ENCODE measurements around the gene CRB1.
"Not testable (repeated sequence)": the region's sequence is repeated elsewhere in the genome, so short reads cannot be mapped to it uniquely, and the experiment has no call there.

The CRB1 gene

GRCh38 chr1:197486946-197487345 lies 218.9 kb downstream of the CRB1 start:
- peaks cover 68% of the 10 kb centered on the region for H3K27me3 Mint-ChIP-seq

GRCh38 chr1:197491505-197491904 lies 223.5 kb downstream of the CRB1 start:
- H3K27me3 Mint-ChIP-seq, result peaks cover 69% of the 10 kb centered on the region
- H3K9me3 Mint-ChIP-seq; H3K4me1 Mint-ChIP-seq; DNase-seq (ENCODE audit: low spot score in 2 of 2); H3K27ac Mint-ChIP-seq (ENCODE audit: low read depth); H3K36me3 Mint-ChIP-seq (ENCODE audit: insufficient read depth); ATAC-seq (replicated peaks; ENCODE audit: extremely low read depth, poor library complexity, severe bottlenecking); H3K4me3 Mint-ChIP-seq: not testable (repeated sequence)

More at GRCh38 chr1:197486946-197487345, 218.9 kb downstream of the CRB1 start:
- DNase-seq (ENCODE audit: low spot score in 2 of 2) (no peak), ATAC-seq (replicated peaks; ENCODE audit: extremely low read depth, poor library complexity, severe bottlenecking) (no peak)
- Mint-ChIP-seq H3K4me3 (no peak overlapping the region), H3K9me3 (no peaks in the 10 kb centered on the region), H3K4me1 (no peaks in the 10 kb centered on the region), H3K27ac (ENCODE audit: low read depth) (no peak overlapping the region), H3K36me3 (ENCODE audit: insufficient read depth) (no peaks in the 10 kb centered on the region)

- no peak overlapping the region for H3K27ac Mint-ChIP-seq (ENCODE audit: low read depth)
- no peak for DNase-seq (ENCODE audit: low spot score in 2 of 2)
- no peak overlapping the region for H3K4me3 Mint-ChIP-seq
- no peaks in the 10 kb centered on the region for H3K36me3 Mint-ChIP-seq (ENCODE audit: insufficient read depth)
- ATAC-seq (replicated peaks; ENCODE audit: extremely low read depth, poor library complexity, severe bottlenecking), result no peak
- H3K9me3 Mint-ChIP-seq, result no peaks in the 10 kb centered on the region
- H3K27me3 Mint-ChIP-seq, result peaks cover 36% of the 10 kb centered on the region
- no peaks in the 10 kb centered on the region for H3K4me1 Mint-ChIP-seq
Observed at GRCh38 chr1:197496722-197497121, 228.7 kb downstream of the CRB1 start.

- H3K27ac Mint-ChIP-seq (ENCODE audit: low read depth), result no peak overlapping the region
- no peak overlapping the region for H3K4me3 Mint-ChIP-seq
- ATAC-seq (replicated peaks; ENCODE audit: extremely low read depth, poor library complexity, severe bottlenecking), result no peak
Observed at GRCh38 chr1:197510691-197511378, 242.8 kb downstream of the CRB1 start.

GRCh38 chr1:197515421-197515820 lies 247.4 kb downstream of the CRB1 start:
- Mint-ChIP-seq H3K27me3 (no peaks in the 10 kb centered on the region), H3K4me1 (peaks cover 5% of the 10 kb centered on the region), H3K4me3 (no peak overlapping the region), H3K36me3 (ENCODE audit: insufficient read depth) (peaks cover 8% of the 10 kb centered on the region), H3K27ac (ENCODE audit: low read depth) (no peak overlapping the region), H3K9me3 (no peaks in the 10 kb centered on the region)
- ATAC-seq (replicated peaks; ENCODE audit: extremely low read depth, poor library complexity, severe bottlenecking) (no peak), DNase-seq (ENCODE audit: low spot score in 2 of 2) (no peak)

More at GRCh38 chr1:197510691-197511378, 242.8 kb downstream of the CRB1 start:
- H3K27me3 Mint-ChIP-seq, result no peaks in the 10 kb centered on the region
- no peak for DNase-seq (ENCODE audit: low spot score in 2 of 2)
- H3K4me1 Mint-ChIP-seq, result no peaks in the 10 kb centered on the region
- H3K9me3 Mint-ChIP-seq, result no peaks in the 10 kb centered on the region
- H3K36me3 Mint-ChIP-seq (ENCODE audit: insufficient read depth), result peaks cover 15% of the 10 kb centered on the region

- peaks cover 12% of the 10 kb centered on the region for H3K4me1 Mint-ChIP-seq
- no peaks in the 10 kb centered on the region for H3K9me3 Mint-ChIP-seq
- H3K4me3 Mint-ChIP-seq, result no peak overlapping the region
- H3K27me3 Mint-ChIP-seq, result no peaks in the 10 kb centered on the region
- DNase-seq (ENCODE audit: low spot score in 2 of 2), result no peak
- ATAC-seq (replicated peaks; ENCODE audit: extremely low read depth, poor library complexity, severe bottlenecking), result no peak
- no peaks in the 10 kb centered on the region for H3K36me3 Mint-ChIP-seq (ENCODE audit: insufficient read depth)
- H3K27ac Mint-ChIP-seq (ENCODE audit: low read depth), result no peak overlapping the region
Observed at GRCh38 chr1:197519741-197520334, 251.8 kb downstream of the CRB1 start.

GRCh38 chr1:197521118-197521739 lies 253.2 kb downstream of the CRB1 start:
- Mint-ChIP-seq H3K27ac (ENCODE audit: low read depth) (no peak overlapping the region), H3K9me3 (no peaks in the 10 kb centered on the region), H3K4me1 (peaks cover 12% of the 10 kb centered on the region), H3K4me3 (no peak overlapping the region), H3K27me3 (no peaks in the 10 kb centered on the region), H3K36me3 (ENCODE audit: insufficient read depth) (no peaks in the 10 kb centered on the region)
- ATAC-seq (replicated peaks; ENCODE audit: extremely low read depth, poor library complexity, severe bottlenecking) (no peak), DNase-seq (ENCODE audit: low spot score in 2 of 2) (no peak)

- Mint-ChIP-seq H3K36me3 (ENCODE audit: insufficient read depth) (no peaks in the 10 kb centered on the region), H3K27ac (ENCODE audit: low read depth) (no peak overlapping the region), H3K4me1 (no peaks in the 10 kb centered on the region), H3K27me3 (no peaks in the 10 kb centered on the region), H3K4me3 (no peak overlapping the region), H3K9me3 (no peaks in the 10 kb centered on the region)
- DNase-seq (ENCODE audit: low spot score in 2 of 2), result no peak
- no peak for ATAC-seq (replicated peaks; ENCODE audit: extremely low read depth, poor library complexity, severe bottlenecking)
Observed at GRCh38 chr1:197526736-197527371, 258.8 kb downstream of the CRB1 start.

All from central memory CD8-positive, alpha-beta T cell (primary cell).